HL-60 (cell line): ENCODE data around the gene F2R.

ENCODE experiments used
- GABPA ChIP-seq: IDR thresholded peaks from 2 replicates; pipeline ENCODE4 v1.6.1; 2012; ENCODE audit warnings: low read depth
- POLR2AphosphoS5 ChIP-seq: IDR thresholded peaks from 2 replicates; pipeline ENCODE4 v1.6.1; 2012; ENCODE audit warnings: low read depth
- TF ChIP-seq, protein P1 (sequence below): IDR thresholded peaks from one replicate; pipeline ENCODE4 v1.5.1; 2011; ENCODE audit warnings: low read length, control low read depth, inconsistent platforms; ENCODE audit not compliant: insufficient read depth

DNA sequence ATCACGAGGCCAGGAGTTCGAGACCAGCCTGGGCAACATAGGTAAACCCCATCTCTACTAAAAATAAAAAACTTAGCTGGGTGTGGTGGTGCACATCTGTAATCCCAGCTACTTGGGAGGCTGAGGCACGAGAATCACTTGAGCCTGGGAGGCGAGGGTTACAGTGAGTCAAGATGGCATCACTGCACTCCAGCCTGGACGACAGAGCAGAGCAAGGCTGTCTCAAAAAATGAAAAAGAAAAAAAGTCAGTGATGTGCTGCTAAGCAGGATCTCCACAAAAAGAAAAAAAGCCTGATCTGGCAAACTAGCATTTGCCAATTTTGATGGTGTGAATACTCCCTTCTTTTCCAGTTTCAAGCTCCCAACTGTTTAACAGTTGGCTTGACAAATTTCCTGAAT, 21.9 kb downstream of the F2R start:
- TF ChIP-seq, protein P1, sequence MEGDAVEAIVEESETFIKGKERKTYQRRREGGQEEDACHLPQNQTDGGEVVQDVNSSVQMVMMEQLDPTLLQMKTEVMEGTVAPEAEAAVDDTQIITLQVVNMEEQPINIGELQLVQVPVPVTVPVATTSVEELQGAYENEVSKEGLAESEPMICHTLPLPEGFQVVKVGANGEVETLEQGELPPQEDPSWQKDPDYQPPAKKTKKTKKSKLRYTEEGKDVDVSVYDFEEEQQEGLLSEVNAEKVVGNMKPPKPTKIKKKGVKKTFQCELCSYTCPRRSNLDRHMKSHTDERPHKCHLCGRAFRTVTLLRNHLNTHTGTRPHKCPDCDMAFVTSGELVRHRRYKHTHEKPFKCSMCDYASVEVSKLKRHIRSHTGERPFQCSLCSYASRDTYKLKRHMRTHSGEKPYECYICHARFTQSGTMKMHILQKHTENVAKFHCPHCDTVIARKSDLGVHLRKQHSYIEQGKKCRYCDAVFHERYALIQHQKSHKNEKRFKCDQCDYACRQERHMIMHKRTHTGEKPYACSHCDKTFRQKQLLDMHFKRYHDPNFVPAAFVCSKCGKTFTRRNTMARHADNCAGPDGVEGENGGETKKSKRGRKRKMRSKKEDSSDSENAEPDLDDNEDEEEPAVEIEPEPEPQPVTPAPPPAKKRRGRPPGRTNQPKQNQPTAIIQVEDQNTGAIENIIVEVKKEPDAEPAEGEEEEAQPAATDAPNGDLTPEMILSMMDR: no peak
- TF ChIP-seq POLR2AphosphoS5 (no peak), GABPA (no peak)
